Fibroblast of the conjunctiva (primary cell): ENCODE results near the gene C19orf12.
"Not testable (repeated sequence)": the region's sequence is repeated elsewhere in the genome, so short reads cannot be mapped to it uniquely, and the experiment has no call there.

ENCODE experiments used
- DNase-seq: peaks from one replicate; pipeline ENCODE4 v3.0.0-alpha.2; 2010; ENCODE audit warnings: low read depth

C19orf12 gene

GRCh38 chr19:29676586-29676985, 38.5 kb downstream of the C19orf12 start:
- no peak for DNase-seq

GRCh38 chr19:29675650-29676186, 39.3 kb downstream of the C19orf12 start:
- DNase-seq, result no peak

GRCh38 chr19:29675120-29675649, 39.9 kb downstream of the C19orf12 start:
- DNase-seq, result no peak

GRCh38 chr19:29674374-29675119, 40.5 kb downstream of the C19orf12 start:
- DNase-seq, result no peak

- no peak for DNase-seq
Measured at GRCh38 chr19:29673451-29674371, 41.4 kb downstream of the C19orf12 start.

GRCh38 chr19:29672933-29673336, 42.1 kb downstream of the C19orf12 start:
- no peak for DNase-seq

- no peak for DNase-seq
Measured at GRCh38 chr19:29672319-29672932, 42.6 kb downstream of the C19orf12 start.

- DNase-seq, result no peak
Measured at GRCh38 chr19:29671393-29672160, 43.5 kb downstream of the C19orf12 start.

- DNase-seq, result not testable (repeated sequence)
Measured at GRCh38 chr19:29671026-29671392, 44.1 kb downstream of the C19orf12 start.

- no peak for DNase-seq
Measured at GRCh38 chr19:29670255-29670654, 44.8 kb downstream of the C19orf12 start.

- no peak for DNase-seq
Measured at GRCh38 chr19:29668746-29669609, 46.1 kb downstream of the C19orf12 start.

- no peak for DNase-seq
Measured at GRCh38 chr19:29667901-29668341, 47.1 kb downstream of the C19orf12 start.

GRCh38 chr19:29667387-29667783, 47.7 kb downstream of the C19orf12 start:
- DNase-seq, result no peak

- no peak for DNase-seq
Measured at GRCh38 chr19:29666578-29667386, 48.3 kb downstream of the C19orf12 start.

- no peak for DNase-seq
Measured at GRCh38 chr19:29665826-29666577, 49.1 kb downstream of the C19orf12 start.

GRCh38 chr19:29665215-29665825, 49.7 kb downstream of the C19orf12 start, which contains the start of gene PLEKHF1:
TSS of gene PLEKHF1 (plus strand) at chr19:29665461. CDS start at chr19:29673840, 8,379 bp downstream.
- DNase-seq, result no peak

GRCh38 chr19:29664753-29665214, 50.3 kb downstream of the C19orf12 start:
- no peak for DNase-seq
